ENCODE data around the gene ACTG1. TPM values are rescaled to one million over a fixed set of nuclear protein-coding genes. Genes with fewer than 3 reads are reported as not detected.

ACTG1 gene
- total RNA-seq, 4 donors from 2014 or later: 829 to 1,848 (median 1,550) TPM

DNA sequence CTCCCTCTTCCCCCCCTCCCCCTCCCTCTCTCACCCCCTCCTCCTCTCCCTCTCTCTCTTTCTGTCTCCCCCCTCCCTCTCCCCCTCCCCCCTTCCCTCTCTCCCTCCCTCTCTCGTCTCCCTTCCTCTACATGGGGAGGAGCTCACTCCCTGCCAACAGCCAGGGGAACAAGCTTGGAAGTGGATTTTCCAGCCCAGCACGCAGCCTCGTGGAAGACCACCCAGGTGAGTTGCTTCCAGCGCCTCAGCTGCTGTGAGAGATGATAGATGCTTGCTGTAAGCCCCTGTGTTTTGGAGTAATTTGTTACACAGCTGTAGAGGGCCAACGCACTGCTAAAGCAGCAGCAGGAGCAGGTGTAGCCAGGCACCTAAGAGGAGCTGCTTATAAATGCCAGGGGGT lies 20.8 kb downstream of the ACTG1 start:
- Histone ChIP-seq H3K27ac (no peak overlapping the region), H3K9me3 (no peaks in the 10 kb centered on the region), H3K36me3 (no peaks in the 10 kb centered on the region), H3K27me3 (peaks cover 7% of the 10 kb centered on the region), H3K4me1 (peaks cover 0 to 37% (median 13%) of the 10 kb centered on the region in 3 donors), H3K4me3 (no peak overlapping the region)
- TF ChIP-seq POLR2AphosphoS5 (IDR thresholded peaks at IDR 0.05): no peak
- TF ChIP-seq, protein P1, sequence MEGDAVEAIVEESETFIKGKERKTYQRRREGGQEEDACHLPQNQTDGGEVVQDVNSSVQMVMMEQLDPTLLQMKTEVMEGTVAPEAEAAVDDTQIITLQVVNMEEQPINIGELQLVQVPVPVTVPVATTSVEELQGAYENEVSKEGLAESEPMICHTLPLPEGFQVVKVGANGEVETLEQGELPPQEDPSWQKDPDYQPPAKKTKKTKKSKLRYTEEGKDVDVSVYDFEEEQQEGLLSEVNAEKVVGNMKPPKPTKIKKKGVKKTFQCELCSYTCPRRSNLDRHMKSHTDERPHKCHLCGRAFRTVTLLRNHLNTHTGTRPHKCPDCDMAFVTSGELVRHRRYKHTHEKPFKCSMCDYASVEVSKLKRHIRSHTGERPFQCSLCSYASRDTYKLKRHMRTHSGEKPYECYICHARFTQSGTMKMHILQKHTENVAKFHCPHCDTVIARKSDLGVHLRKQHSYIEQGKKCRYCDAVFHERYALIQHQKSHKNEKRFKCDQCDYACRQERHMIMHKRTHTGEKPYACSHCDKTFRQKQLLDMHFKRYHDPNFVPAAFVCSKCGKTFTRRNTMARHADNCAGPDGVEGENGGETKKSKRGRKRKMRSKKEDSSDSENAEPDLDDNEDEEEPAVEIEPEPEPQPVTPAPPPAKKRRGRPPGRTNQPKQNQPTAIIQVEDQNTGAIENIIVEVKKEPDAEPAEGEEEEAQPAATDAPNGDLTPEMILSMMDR (IDR thresholded peaks at IDR 0.05): no peak
- no peak for TF ChIP-seq EP300 (IDR thresholded peaks at IDR 0.05)
- TF ChIP-seq POLR2A (IDR thresholded peaks at IDR 0.05): no peak
- ATAC-seq: no peak
- no CpG with 5 or more reads among the region's 5 CpGs for WGBS, 2 donors (ENCODE audit: low coverage in 1 of 2)

DNA sequence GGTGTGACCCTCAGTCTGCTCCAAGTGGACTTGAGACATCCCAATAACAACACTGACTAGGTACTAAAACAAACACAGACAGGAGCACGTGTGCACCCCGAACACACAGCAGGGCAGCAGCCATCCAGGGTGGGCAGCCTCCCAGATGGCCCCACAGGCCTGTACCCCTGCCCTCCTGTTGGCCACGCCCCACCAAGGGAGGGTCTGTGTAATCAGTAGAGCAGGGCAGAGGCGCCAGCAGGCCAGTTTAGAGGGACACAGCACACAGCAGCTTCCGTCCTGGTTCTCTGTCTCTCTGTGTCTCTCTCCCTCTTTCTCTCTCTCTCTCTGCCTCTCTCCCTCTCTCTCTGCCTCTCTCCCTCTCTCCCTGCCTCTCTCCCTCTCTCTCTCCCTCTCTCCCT lies 21.4 kb downstream of the ACTG1 start:
- Histone ChIP-seq H3K27me3 (peaks cover 7% of the 10 kb centered on the region), H3K9me3 (no peaks in the 10 kb centered on the region), H3K4me3 (no peak overlapping the region), H3K27ac (no peak overlapping the region), H3K4me1 (peaks cover 0 to 39% (median 13%) of the 10 kb centered on the region in 3 donors), H3K36me3 (no peaks in the 10 kb centered on the region)
- no peak for ATAC-seq
- WGBS, 2 donors (ENCODE audit: low coverage in 1 of 2): 31 to 38% methylated on average over 5 of the region's 5 CpGs
- TF ChIP-seq EP300 (IDR thresholded peaks at IDR 0.05) (no peak), POLR2A (IDR thresholded peaks at IDR 0.05) (no peak), POLR2AphosphoS5 (IDR thresholded peaks at IDR 0.05) (no peak)
- TF ChIP-seq, protein P1 (IDR thresholded peaks at IDR 0.05): no peak

DNA sequence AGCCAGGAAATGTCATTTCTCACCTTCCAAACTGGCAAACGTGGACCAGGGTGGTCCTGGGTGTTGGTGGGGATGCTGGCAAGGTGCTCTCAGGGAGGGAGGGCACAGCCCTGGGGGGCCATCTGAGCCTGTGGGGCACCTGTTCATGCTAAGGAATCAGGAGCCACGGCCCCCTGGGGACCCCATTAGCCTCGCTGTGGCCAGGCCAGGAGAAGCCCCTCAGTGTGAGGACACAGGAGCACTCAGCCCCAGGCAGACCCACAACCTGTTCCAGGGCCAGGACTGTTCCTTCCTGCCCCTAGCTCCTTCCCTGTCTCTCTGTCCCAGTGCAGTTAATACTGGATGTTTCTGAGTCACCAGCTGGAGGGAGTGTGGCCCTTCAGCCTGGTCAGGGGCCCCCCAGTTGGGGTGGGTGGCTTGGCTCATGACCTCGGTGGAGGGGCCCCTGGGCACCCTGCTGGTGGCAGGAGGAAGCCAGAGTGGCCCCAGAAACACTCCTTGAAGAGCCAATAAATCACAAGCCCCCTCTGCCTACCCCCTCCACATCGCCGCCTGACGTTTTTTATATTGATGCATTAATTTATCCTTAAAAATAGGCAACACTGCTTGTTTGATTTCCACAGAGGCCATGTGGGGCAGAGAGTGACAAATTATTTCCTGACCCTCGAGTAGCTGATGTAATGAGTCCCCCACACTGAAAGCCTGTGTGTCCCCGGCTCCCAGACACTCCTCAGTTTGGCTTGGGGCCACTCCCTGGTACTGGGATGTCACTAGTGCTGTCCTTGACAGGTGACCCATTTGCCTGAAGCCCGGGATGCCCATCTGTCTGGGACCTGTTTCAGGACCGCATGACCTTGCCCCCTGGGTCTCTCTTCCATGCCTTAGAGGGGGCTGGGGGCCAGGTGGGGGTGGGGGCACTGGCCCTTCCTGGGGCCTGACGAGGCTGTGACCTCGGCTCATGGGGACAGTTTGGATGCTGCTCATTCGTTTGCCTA lies 22.3 kb downstream of the ACTG1 start:
- H3K36me3 ChIP-seq: no peaks in the 10 kb centered on the region
- no peak overlapping the region for H3K27ac ChIP-seq
- H3K27me3 ChIP-seq: peaks cover 7% of the 10 kb centered on the region
- H3K4me1 ChIP-seq: peaks cover 0 to 39% (median 13%) of the 10 kb centered on the region in 3 donors
- TF ChIP-seq, protein P1 (IDR thresholded peaks at IDR 0.05): no peak
- 56 to 60% methylated on average over 2 to 5 of the region's 14 CpGs for WGBS, 2 donors (ENCODE audit: low coverage in 1 of 2)
- H3K4me3 ChIP-seq: no peak overlapping the region
- no peaks in the 10 kb centered on the region for H3K9me3 ChIP-seq
- no peak for ATAC-seq

DNA sequence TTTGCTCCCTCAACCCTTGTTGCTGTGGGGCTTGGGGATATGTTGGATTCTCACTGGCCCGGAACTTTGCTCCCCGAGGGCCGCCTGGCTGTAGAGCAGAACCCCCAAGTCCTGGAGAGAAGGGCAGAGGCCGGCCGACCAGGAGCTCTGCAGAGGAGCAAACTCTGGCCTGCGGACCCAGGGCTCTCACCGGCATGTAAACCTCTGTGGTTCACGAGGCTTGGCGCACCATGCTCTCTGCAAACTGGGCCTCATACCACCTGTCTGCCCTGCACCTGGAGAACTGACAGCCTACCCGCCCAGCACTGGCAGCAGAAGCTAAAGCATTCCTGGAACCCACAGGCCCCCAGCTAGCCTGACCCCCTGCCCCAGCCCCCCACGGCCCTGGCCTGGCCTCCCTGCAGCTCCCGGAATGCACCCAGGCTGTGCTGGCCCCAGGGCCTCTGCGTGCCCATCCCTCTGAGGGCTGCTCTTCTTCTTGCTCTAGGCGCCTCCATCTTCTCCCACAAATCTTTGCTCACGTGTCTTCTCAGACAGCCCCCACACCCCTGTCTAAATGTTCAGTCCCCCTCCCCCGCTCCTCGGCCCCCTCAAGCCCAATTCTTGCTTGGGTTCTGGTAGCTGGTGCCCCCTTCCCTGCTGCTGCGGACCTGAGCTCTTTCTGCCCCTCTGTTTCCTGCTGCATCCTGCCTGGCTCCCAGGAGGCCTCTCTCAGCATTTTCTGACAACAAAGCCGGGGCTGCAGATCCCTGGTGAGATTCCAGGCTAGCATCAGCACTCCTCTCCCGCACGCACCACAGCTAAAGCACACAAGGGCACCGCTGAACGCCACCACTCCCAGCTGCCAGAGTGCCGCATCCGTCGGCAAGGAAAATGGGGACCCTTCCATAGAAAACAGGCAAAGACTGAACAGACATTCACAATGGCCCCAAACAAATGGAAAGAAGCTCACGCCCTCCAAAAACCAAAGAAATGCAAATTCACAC lies 23.3 kb downstream of the ACTG1 start:
- 76 to 84% methylated on average over 4 to 8 of the region's 27 CpGs for WGBS, 2 donors (ENCODE audit: low coverage in 1 of 2)
- ATAC-seq: no peak
- Histone ChIP-seq H3K4me3 (peak overlapping the region in 1 of 2 donors; percentile 81), H3K27me3 (peaks cover 7% of the 10 kb centered on the region), H3K9me3 (no peaks in the 10 kb centered on the region), H3K27ac (peak overlapping the region in 1 of 4 donors; percentile 90), H3K36me3 (no peaks in the 10 kb centered on the region), H3K4me1 (peaks cover 0 to 46% (median 17%) of the 10 kb centered on the region in 3 donors)
- TF ChIP-seq, protein P1 (IDR thresholded peaks at IDR 0.05): no peak
- TF ChIP-seq POLR2AphosphoS5 (IDR thresholded peaks at IDR 0.05) (no peak), EP300 (IDR thresholded peaks at IDR 0.05) (no peak), POLR2A (IDR thresholded peaks at IDR 0.05) (no peak)
